ENCODE results near the gene TAL1.
"Not testable (repeated sequence)": the region's sequence is repeated elsewhere in the genome, so short reads cannot be mapped to it uniquely, and the experiment has no call there.

TAL1 gene

GRCh38 chr1:47232187-47232874 lies at the start of gene TAL1:
Gene TAL1 (minus strand): TSS chr1:47232225. CDS start chr1:47225888, 6,337 bp downstream.
- no peak within 1 kb of the TSS for H3K4me3 ChIP-seq (ENCODE audit: low read length)
- H3K9me2 ChIP-seq (replicated peaks; ENCODE audit: insufficient read depth, low read length) = no peaks in the 10 kb centered on the region
- H2AFZ ChIP-seq (ENCODE audit: low read length) = no peak within 1 kb of the TSS
- no peaks in the 10 kb centered on the region for H3K36me3 ChIP-seq (replicated peaks; ENCODE audit: insufficient read depth, low read length)
- H3K27me3 ChIP-seq (replicated peaks; ENCODE audit: insufficient read depth, low read length) = peaks cover 63% of the 10 kb centered on the region
- H3K4me1 ChIP-seq (ENCODE audit: low read length) = no peaks in the 10 kb centered on the region
- no peaks in the 10 kb centered on the region for H3K9me3 ChIP-seq (replicated peaks; ENCODE audit: insufficient read depth, low read length)
- no peak within 1 kb of the TSS for H3K9ac ChIP-seq (ENCODE audit: low read length)
- no peaks in the 10 kb centered on the region for H4K20me1 ChIP-seq (ENCODE audit: insufficient read depth, low read length)
- H3F3A ChIP-seq (ENCODE audit: insufficient read depth, low read length) = no peaks in the 10 kb centered on the region
- no peak for DNase-seq
- TF ChIP-seq EZH2phosphoT487 (IDR thresholded peaks at IDR 0.05; ENCODE audit: low read length) (no peak), EZH2 (optimal IDR thresholded peaks at IDR 0.05; ENCODE audit: low read depth, low read length) (no peak), CTCF (IDR thresholded peaks at IDR 0.05; ENCODE audit: low read length) (no peak)
- no peaks in the 10 kb centered on the region for H3K79me2 ChIP-seq (ENCODE audit: low read length)
- H3K27ac ChIP-seq (ENCODE audit: low read length) = no peak within 1 kb of the TSS
- H3K4me2 ChIP-seq (ENCODE audit: low read depth, low read length) = no peak within 1 kb of the TSS

- Histone ChIP-seq H3K79me2 (ENCODE audit: low read length) (peaks cover 32% of the 10 kb centered on the region), H3F3A (ENCODE audit: insufficient read depth, low read length) (no peaks in the 10 kb centered on the region), H3K9ac (ENCODE audit: low read length) (no peak overlapping the region), H3K36me3 (replicated peaks; ENCODE audit: insufficient read depth, low read length) (peaks cover 7% of the 10 kb centered on the region; the same call in 1 of the 2 replicates), H4K20me1 (ENCODE audit: insufficient read depth, low read length) (no peaks in the 10 kb centered on the region), H3K27me3 (replicated peaks; ENCODE audit: insufficient read depth, low read length) (no peaks in the 10 kb centered on the region), H3K4me2 (ENCODE audit: low read depth, low read length) (no peak overlapping the region), H3K4me3 (ENCODE audit: low read length) (no peak overlapping the region), H2AFZ (ENCODE audit: low read length) (no peak overlapping the region), H3K4me1 (ENCODE audit: low read length) (no peaks in the 10 kb centered on the region), H3K27ac (ENCODE audit: low read length) (no peak overlapping the region), H3K9me3 (replicated peaks; ENCODE audit: insufficient read depth, low read length) (no peaks in the 10 kb centered on the region), H3K9me2 (replicated peaks; ENCODE audit: insufficient read depth, low read length) (no peaks in the 10 kb centered on the region)
- DNase-seq = no peak
- TF ChIP-seq CTCF (IDR thresholded peaks at IDR 0.05; ENCODE audit: low read length) (no peak), EZH2phosphoT487 (IDR thresholded peaks at IDR 0.05; ENCODE audit: low read length) (no peak), EZH2 (optimal IDR thresholded peaks at IDR 0.05; ENCODE audit: low read depth, low read length) (no peak)
Measured at GRCh38 chr1:47280142-47280541, 48.1 kb upstream of the TAL1 start.

GRCh38 chr1:47276850-47277249 lies 44.8 kb upstream of the TAL1 start:
- no peaks in the 10 kb centered on the region for H3K4me1 ChIP-seq (ENCODE audit: low read length)
- no peak overlapping the region for H3K27ac ChIP-seq (ENCODE audit: low read length)
- no peaks in the 10 kb centered on the region for H3K9me2 ChIP-seq (replicated peaks; ENCODE audit: insufficient read depth, low read length)
- no peak overlapping the region for H3K9ac ChIP-seq (ENCODE audit: low read length)
- no peak for DNase-seq
- peaks cover 44% of the 10 kb centered on the region for H3K79me2 ChIP-seq (ENCODE audit: low read length)
- H2AFZ ChIP-seq (ENCODE audit: low read length) = no peak overlapping the region
- no peaks in the 10 kb centered on the region for H3F3A ChIP-seq (ENCODE audit: insufficient read depth, low read length)
- H4K20me1 ChIP-seq (ENCODE audit: insufficient read depth, low read length) = no peaks in the 10 kb centered on the region
- peaks cover 6% of the 10 kb centered on the region; the same call in 1 of the 2 replicates for H3K36me3 ChIP-seq (replicated peaks; ENCODE audit: insufficient read depth, low read length)
- H3K4me2 ChIP-seq (ENCODE audit: low read depth, low read length) = no peak overlapping the region
- H3K27me3 ChIP-seq (replicated peaks; ENCODE audit: insufficient read depth, low read length) = no peaks in the 10 kb centered on the region
- H3K9me3 ChIP-seq (replicated peaks; ENCODE audit: insufficient read depth, low read length) = no peaks in the 10 kb centered on the region
- no peak overlapping the region for H3K4me3 ChIP-seq (ENCODE audit: low read length)
- TF ChIP-seq EZH2 (optimal IDR thresholded peaks at IDR 0.05; ENCODE audit: low read depth, low read length) = no peak
- no peak for TF ChIP-seq CTCF (IDR thresholded peaks at IDR 0.05; ENCODE audit: low read length)
- TF ChIP-seq EZH2phosphoT487 (IDR thresholded peaks at IDR 0.05; ENCODE audit: low read length) = no peak

GRCh38 chr1:47275811-47276210 lies 43.8 kb upstream of the TAL1 start:
- H3K27ac ChIP-seq (ENCODE audit: low read length); H4K20me1 ChIP-seq (ENCODE audit: insufficient read depth, low read length); H3K9ac ChIP-seq (ENCODE audit: low read length); DNase-seq; H3K4me3 ChIP-seq (ENCODE audit: low read length); H3K9me3 ChIP-seq (replicated peaks; ENCODE audit: insufficient read depth, low read length); H2AFZ ChIP-seq (ENCODE audit: low read length); H3K9me2 ChIP-seq (replicated peaks; ENCODE audit: insufficient read depth, low read length); H3K4me1 ChIP-seq (ENCODE audit: low read length); H3K4me2 ChIP-seq (ENCODE audit: low read depth, low read length); H3F3A ChIP-seq (ENCODE audit: insufficient read depth, low read length); H3K36me3 ChIP-seq (replicated peaks; ENCODE audit: insufficient read depth, low read length); H3K27me3 ChIP-seq (replicated peaks; ENCODE audit: insufficient read depth, low read length): not testable (repeated sequence)
- peaks cover 42% of the 10 kb centered on the region for H3K79me2 ChIP-seq (ENCODE audit: low read length)

- not testable (repeated sequence) for H3K4me3 ChIP-seq (ENCODE audit: low read length); H4K20me1 ChIP-seq (ENCODE audit: insufficient read depth, low read length); H3K79me2 ChIP-seq (ENCODE audit: low read length); H3F3A ChIP-seq (ENCODE audit: insufficient read depth, low read length); H3K4me2 ChIP-seq (ENCODE audit: low read depth, low read length); DNase-seq; H3K9me2 ChIP-seq (replicated peaks; ENCODE audit: insufficient read depth, low read length); H3K4me1 ChIP-seq (ENCODE audit: low read length); H3K27me3 ChIP-seq (replicated peaks; ENCODE audit: insufficient read depth, low read length); H3K9ac ChIP-seq (ENCODE audit: low read length); H3K9me3 ChIP-seq (replicated peaks; ENCODE audit: insufficient read depth, low read length); H3K36me3 ChIP-seq (replicated peaks; ENCODE audit: insufficient read depth, low read length); H3K27ac ChIP-seq (ENCODE audit: low read length); H2AFZ ChIP-seq (ENCODE audit: low read length)
Measured at GRCh38 chr1:47265529-47265928, 33.5 kb upstream of the TAL1 start.

All from MM.1S (cell line).